HG03060 (cell line): ENCODE measurements around the gene ZMAT5.

Experiments used
- ATAC-seq: cut with Tn5 transposase; IDR thresholded peaks from one replicate; pipeline ENCODE4 v1.9.1; 2021; ENCODE audit warnings: low read depth, moderate number of reproducible peaks; ENCODE audit not compliant: unreplicated experiment

Gene ZMAT5

GRCh38 chr22:29766632-29767170 is at the start of gene ZMAT5:
Gene ZMAT5 (minus strand): TSS chr22:29767007. CDS start chr22:29748544, 18,463 bp downstream.
- ATAC-seq = peak; percentile 67

GRCh38 chr22:29816539-29816938 is 49.7 kb upstream of the ZMAT5 start:
- no peak for ATAC-seq

GRCh38 chr22:29816128-29816527 is 49.3 kb upstream of the ZMAT5 start:
- ATAC-seq = no peak

DNA sequence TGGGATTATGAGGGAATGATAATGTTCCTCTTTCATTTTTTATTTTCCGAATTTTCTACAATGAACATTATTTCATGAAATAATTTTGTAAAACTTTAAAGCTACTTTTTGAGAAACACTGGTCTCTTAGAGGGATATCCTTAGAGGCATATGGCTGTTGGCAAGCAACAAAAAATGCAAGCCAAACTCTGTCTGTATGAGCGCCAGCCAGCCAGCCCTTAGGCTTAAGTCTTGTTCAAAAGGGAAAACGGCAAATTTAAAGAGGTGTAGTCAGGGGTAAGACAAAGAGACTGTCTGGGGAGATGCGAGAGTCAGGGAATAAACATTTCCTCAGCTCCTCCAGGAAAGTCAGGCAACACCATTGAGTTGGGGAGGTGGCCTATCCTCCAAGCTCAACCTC is 48.8 kb upstream of the ZMAT5 start:
- ATAC-seq = no peak

DNA sequence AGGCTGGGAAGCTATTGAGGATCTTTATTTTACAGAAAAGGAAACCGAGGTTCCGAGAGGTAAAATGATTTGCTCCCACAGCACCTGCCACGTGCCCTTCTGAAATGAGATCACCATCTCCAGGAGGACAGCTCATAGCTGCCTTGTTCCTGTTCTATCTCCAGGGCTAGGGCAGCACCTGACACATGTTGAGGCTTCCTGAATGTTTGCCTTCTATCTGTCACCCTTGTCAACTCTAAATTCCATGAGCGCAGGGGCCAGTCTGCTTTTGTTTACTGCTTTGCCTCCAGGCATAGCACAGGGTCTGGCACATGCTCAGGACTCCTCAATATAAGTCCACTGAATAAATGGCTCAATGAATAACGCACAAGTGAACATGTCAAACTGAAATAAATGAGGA is 47.2 kb upstream of the ZMAT5 start:
- ATAC-seq = no peak

GRCh38 chr22:29813563-29813962 is 46.8 kb upstream of the ZMAT5 start:
- ATAC-seq = no peak

DNA sequence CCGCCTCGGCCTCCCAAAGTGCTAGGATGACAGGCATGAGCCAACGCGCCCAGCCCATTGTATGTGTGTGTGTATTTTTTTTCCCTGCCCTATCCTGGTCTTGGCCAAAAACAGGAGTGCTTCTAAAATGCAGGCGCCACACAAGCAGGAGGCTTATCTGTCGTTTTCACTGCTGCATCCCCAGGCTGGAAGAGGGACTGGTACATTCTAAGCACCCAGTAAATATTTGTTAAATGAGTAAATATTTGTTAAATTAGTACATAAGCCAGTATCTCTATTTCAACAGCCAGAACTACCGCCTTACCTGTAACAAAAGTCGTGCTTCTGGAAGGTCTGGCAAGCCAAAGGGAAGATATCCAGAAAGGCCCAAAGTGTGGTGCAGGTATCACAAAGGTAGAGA is 46.3 kb upstream of the ZMAT5 start:
- no peak for ATAC-seq

DNA sequence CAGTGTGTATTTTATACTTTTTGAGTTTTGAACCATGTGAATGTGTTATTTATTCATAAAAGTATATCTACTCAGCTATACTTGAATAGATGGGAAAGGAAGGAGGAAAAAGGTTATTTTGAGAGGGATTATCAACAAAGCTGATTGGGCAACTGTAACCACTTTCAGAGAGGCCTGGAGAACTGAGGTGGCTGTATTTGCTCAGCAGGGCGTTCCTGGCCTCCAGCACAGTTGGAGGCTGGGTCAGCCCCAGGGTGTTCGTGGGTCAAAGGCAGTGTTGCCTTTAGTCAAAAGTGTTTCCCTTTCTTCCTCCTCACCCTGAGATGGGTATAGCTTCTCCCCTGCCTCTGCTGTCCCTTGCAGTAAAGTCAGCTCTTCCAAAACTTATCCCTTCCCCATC is 44.6 kb upstream of the ZMAT5 start:
- ATAC-seq = no peak

- ATAC-seq = no peak
Observed at GRCh38 chr22:29810216-29810615, 43.4 kb upstream of the ZMAT5 start.

DNA sequence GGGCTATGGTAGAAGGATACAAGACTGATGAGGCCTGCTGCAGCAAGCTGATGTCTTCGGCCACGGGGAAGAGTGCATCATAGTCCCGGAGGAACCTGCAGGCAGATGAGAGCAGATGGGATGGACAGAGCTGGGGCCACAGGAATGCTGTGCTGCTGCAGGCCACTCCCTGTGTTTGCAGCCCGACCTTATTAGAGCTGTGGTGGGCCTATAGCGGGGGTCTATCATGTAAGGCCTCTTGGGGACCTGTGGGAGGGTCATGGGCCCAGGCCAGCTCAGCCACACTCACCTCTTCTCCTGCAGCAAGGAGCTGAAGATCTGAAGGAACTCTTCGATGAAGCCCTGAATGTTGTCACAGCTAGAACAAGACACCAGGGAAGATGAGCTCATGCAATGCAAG is 39.4 kb upstream of the ZMAT5 start:
- ATAC-seq = no peak

DNA sequence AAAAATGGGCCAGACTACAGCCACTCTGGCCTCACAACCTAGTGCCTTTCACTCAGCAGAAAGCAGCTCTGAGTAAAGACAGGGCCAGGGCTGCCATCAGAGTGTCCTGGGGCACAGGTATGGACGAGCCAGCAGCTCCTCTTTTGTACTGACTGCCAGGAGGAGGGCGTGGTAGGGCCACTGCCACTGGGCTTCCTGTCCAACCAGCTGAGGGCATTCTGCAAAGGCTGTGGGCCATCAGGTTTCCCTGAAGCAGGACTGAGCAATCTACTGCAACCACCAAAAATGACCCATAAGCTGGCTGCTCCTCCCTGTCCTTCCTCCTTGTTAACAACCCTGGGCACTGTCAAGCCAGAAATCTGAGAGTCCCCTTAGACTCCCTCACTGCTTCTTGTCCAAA is 38.2 kb upstream of the ZMAT5 start:
- no peak for ATAC-seq

GRCh38 chr22:29803190-29803589 is 36.4 kb upstream of the ZMAT5 start:
- no peak for ATAC-seq

GRCh38 chr22:29801796-29802195 is 35.0 kb upstream of the ZMAT5 start:
- ATAC-seq = no peak

GRCh38 chr22:29801153-29801552 is 34.3 kb upstream of the ZMAT5 start:
- no peak for ATAC-seq

- no peak for ATAC-seq
Observed at GRCh38 chr22:29799217-29799680, 32.4 kb upstream of the ZMAT5 start.

- no peak for ATAC-seq
Observed at GRCh38 chr22:29798801-29799200, 32.0 kb upstream of the ZMAT5 start.

- no peak for ATAC-seq
Observed at GRCh38 chr22:29798318-29798717, 31.5 kb upstream of the ZMAT5 start.

GRCh38 chr22:29797351-29797750 is 30.5 kb upstream of the ZMAT5 start:
- no peak for ATAC-seq

DNA sequence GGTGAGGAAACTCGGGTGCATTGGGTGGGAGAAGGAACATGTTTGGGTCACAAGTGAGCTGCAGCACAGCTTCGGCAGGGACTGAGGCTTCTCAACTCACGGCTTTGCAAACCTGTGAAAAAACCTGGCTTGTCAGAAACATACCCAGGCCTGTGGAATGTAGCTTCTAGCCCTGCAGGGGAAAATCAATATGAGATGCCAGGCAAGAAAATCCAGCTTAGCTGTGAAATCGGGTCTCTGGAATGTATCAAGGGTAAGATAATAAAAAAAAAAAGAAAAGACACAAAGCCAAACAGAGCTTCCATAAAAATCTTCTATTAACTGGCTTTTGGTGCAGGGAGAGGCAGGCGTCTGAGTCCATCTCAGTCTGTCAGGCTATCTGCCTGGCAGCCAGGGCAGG is 28.9 kb upstream of the ZMAT5 start:
- ATAC-seq = no peak

DNA sequence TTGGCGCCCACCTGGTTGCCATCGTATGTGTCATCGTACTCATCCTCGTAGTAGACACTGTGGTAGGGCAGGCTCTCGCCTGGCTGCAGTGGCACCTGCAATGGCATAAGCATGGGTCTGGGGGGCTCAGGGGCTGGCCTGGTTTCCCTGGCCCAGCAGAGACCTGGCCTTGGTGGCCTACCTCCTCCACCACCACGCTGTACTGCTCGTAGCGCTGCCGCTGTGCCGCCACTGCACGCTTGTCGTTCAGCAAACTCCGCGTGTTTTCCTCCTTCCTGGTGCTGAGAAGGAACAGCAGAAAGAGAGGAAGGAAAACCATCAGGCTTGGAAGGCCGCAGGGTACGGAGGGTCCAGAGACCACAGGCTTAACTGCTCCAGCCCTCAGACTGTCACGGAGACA is 26.6 kb upstream of the ZMAT5 start:
- ATAC-seq = no peak

DNA sequence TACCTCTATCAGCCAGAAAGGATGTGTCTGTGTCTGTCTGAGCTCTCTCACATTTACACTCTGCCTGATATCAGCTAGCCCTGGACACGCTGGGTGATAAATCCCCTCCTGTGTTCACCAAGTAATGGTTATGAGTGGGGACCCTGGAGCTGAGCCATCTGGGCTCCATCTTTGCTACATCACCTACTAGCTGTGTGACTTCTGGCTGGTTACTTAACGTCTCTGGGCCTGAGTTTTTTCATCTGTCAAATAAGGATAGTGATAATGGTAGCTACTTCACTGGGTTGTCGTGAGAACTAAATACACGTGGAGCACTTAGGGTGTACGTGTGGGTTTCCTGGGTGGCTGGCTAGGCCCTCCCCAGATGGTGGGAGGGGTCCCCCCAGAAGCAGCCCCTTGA is 23.3 kb upstream of the ZMAT5 start:
- ATAC-seq = no peak

DNA sequence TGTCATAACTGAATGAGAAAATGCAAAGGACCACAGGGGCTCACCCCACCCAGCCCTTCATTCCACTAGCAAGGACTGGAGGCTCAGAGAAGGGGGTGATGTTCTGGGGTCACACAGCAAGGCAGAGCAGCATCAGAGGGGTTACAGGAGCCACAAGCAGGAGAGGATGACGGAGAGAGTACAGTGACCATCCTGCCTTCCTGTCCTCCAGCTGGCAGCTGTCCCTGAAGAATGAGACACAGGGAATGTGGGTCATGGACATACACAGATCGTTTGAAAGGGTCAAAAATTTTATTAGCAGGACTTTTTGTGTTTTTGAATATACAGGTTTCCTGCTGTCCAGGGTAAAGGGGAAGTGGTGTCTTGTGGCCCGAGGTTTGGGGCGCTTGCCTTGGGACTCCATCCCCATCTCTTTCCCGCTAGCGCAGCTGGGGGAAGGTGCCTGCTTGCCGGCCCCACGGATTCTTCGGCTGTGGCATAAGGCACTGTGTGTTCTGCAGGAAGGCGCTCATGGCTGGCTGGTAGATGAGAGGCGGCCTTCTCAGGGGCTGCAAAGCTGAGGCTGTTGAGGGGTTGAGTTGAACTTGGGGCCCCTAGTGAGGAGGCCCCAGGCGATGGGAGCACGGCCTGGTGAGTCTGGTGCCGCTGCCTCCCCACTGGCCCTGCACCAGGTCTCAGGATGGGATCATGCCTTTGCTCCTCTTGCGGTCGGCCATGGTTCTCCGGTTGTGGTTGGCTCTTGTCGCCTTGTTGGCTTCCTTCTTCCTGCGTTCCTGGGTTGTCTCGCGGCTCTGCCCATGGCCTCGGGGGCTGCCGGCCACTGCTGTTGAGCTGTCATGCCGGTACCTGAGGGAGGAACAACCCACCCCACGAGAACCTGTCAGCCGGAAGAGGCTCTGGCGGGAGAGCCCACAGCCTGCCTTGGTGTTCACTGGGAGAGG is 21.8 kb upstream of the ZMAT5 start:
- ATAC-seq = no peak
